ENCODE results near the gene ERC2.
A peak's percentile ranks its signal among the peaks of the same experiment; 100 is the strongest.

ERC2 gene

GRCh38 chr3:56260262-56260661, 208.0 kb downstream of the ERC2 start:
- no peak for DNase-seq
- H3K36me3 ChIP-seq: no peaks in the 10 kb centered on the region
- no peaks in the 10 kb centered on the region for H3K9me3 ChIP-seq (ENCODE audit: severe bottlenecking)
- no peaks in the 10 kb centered on the region for H3K27me3 ChIP-seq (ENCODE audit: insufficient read depth, low read depth, severe bottlenecking)
- no peak for TF ChIP-seq CTCF (IDR thresholded peaks at IDR 0.05; ENCODE audit: low read depth, low read length)
- no peak overlapping the region for H3K4me3 ChIP-seq (ENCODE audit: low read depth, low read length)
- no peak overlapping the region for H3K27ac ChIP-seq

- H3K4me3 ChIP-seq (ENCODE audit: low read depth, low read length): no peak overlapping the region
- DNase-seq: no peak
- H3K36me3 ChIP-seq: no peaks in the 10 kb centered on the region
- no peak overlapping the region for H3K27ac ChIP-seq
- no peaks in the 10 kb centered on the region for H3K9me3 ChIP-seq (ENCODE audit: severe bottlenecking)
- no peaks in the 10 kb centered on the region for H3K27me3 ChIP-seq (ENCODE audit: insufficient read depth, low read depth, severe bottlenecking)
- no peak for TF ChIP-seq CTCF (IDR thresholded peaks at IDR 0.05; ENCODE audit: low read depth, low read length)
Observed at GRCh38 chr3:56257826-56258225, 210.4 kb downstream of the ERC2 start.

- H3K36me3 ChIP-seq: no peaks in the 10 kb centered on the region
- no peak for DNase-seq
- H3K4me3 ChIP-seq (ENCODE audit: low read depth, low read length): no peak overlapping the region
- no peak overlapping the region for H3K27ac ChIP-seq
- no peak for TF ChIP-seq CTCF (IDR thresholded peaks at IDR 0.05; ENCODE audit: low read depth, low read length)
- H3K9me3 ChIP-seq (ENCODE audit: severe bottlenecking): no peaks in the 10 kb centered on the region
- H3K27me3 ChIP-seq (ENCODE audit: insufficient read depth, low read depth, severe bottlenecking): no peaks in the 10 kb centered on the region
Observed at GRCh38 chr3:56254835-56255234, 213.4 kb downstream of the ERC2 start.

GRCh38 chr3:56253941-56254665, 214.2 kb downstream of the ERC2 start:
- DNase-seq: no peak
- Histone ChIP-seq H3K27me3 (ENCODE audit: insufficient read depth, low read depth, severe bottlenecking) (no peaks in the 10 kb centered on the region), H3K36me3 (no peaks in the 10 kb centered on the region), H3K4me3 (ENCODE audit: low read depth, low read length) (no peak overlapping the region), H3K9me3 (ENCODE audit: severe bottlenecking) (no peaks in the 10 kb centered on the region), H3K27ac (no peak overlapping the region)
- no peak for TF ChIP-seq CTCF (IDR thresholded peaks at IDR 0.05; ENCODE audit: low read depth, low read length)

GRCh38 chr3:56251343-56251945, 216.8 kb downstream of the ERC2 start:
- no peak for DNase-seq
- Histone ChIP-seq H3K27me3 (ENCODE audit: insufficient read depth, low read depth, severe bottlenecking) (no peaks in the 10 kb centered on the region), H3K4me3 (ENCODE audit: low read depth, low read length) (no peak overlapping the region), H3K9me3 (ENCODE audit: severe bottlenecking) (no peaks in the 10 kb centered on the region), H3K27ac (no peak overlapping the region), H3K36me3 (no peaks in the 10 kb centered on the region)
- peak; percentile 39; the same call in 1 of the 2 replicates for TF ChIP-seq CTCF (IDR thresholded peaks at IDR 0.05; ENCODE audit: low read depth, low read length)

Measured in WERI-Rb-1 (cell line).